ENCODE measurements around the gene PPP4R3A.

Gene PPP4R3A

DNA sequence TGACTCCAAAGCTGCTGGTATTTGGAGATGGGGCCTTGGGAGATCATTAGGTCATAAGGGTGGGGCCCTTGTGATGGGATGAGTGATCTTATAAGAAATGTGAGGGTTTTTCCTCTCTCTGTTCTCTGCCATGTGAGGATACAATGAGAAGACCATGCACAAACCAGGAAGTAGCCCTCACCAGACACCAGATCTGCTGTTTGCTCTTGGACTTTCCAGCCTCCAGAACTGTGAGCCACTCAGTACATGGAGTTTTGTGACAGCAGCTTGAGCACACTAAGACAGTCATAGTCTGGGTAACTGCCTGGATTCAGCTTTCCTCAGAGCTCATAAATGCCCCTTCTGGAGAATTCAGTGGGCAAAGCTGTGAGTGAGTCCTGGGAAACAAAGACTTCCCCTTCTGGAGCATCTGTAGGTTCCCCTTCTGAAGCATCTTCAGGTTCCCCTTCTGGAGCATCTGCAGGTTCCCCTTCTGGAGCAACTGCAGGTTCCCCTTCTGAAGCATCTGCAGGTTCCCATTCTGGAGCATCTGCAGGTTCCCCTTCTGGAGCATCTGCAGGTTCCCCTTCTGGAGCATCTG lies 11.0 kb upstream of the PPP4R3A start:
- Histone ChIP-seq H3K4me1 (ENCODE audit: control insufficient read depth, insufficient read depth, low read length, poor library complexity, severe bottlenecking) (no peaks in the 10 kb centered on the region), H3K9me3 (ENCODE audit: control insufficient read depth, low read length) (no peaks in the 10 kb centered on the region), H3K27ac (ENCODE audit: low read depth, low read length, severe bottlenecking) (no peak overlapping the region), H3K4me3 (ENCODE audit: extremely low read depth, insufficient read depth, low read length, poor library complexity, severe bottlenecking) (no peak overlapping the region), H3K36me3 (ENCODE audit: control insufficient read depth, insufficient read depth, low read length) (no peaks in the 10 kb centered on the region)

DNA sequence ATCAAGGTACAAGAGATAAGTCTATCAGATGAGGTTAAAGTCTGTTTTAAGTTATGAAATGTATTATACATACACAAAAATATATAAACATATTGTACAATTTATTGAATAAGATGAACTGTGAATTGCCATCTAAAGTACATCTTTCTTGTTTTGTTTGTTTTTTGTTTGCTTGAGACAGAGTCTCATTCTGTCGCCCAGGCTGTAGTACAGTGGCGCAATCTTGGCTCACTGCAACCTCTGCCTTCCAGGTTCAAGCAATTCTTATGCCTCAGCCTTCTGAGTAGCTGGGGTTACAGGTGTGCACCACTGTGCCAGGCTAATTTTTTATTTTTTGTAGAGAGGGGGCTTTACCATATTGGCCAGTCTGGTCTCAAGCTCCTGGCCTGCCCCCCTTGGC lies 10.0 kb upstream of the PPP4R3A start:
- H3K27ac ChIP-seq (ENCODE audit: low read depth, low read length, severe bottlenecking), result no peak overlapping the region
- WGBS, 2 experiments (ENCODE audit: insufficient coverage in 2 of 2), result 92 to 94% methylated on average over 2 of the region's 2 CpGs
- no peaks in the 10 kb centered on the region for H3K4me1 ChIP-seq (ENCODE audit: control insufficient read depth, insufficient read depth, low read length, poor library complexity, severe bottlenecking)
- H3K36me3 ChIP-seq (ENCODE audit: control insufficient read depth, insufficient read depth, low read length), result no peaks in the 10 kb centered on the region
- H3K4me3 ChIP-seq (ENCODE audit: extremely low read depth, insufficient read depth, low read length, poor library complexity, severe bottlenecking), result no peak overlapping the region
- no peaks in the 10 kb centered on the region for H3K9me3 ChIP-seq (ENCODE audit: control insufficient read depth, low read length)

DNA sequence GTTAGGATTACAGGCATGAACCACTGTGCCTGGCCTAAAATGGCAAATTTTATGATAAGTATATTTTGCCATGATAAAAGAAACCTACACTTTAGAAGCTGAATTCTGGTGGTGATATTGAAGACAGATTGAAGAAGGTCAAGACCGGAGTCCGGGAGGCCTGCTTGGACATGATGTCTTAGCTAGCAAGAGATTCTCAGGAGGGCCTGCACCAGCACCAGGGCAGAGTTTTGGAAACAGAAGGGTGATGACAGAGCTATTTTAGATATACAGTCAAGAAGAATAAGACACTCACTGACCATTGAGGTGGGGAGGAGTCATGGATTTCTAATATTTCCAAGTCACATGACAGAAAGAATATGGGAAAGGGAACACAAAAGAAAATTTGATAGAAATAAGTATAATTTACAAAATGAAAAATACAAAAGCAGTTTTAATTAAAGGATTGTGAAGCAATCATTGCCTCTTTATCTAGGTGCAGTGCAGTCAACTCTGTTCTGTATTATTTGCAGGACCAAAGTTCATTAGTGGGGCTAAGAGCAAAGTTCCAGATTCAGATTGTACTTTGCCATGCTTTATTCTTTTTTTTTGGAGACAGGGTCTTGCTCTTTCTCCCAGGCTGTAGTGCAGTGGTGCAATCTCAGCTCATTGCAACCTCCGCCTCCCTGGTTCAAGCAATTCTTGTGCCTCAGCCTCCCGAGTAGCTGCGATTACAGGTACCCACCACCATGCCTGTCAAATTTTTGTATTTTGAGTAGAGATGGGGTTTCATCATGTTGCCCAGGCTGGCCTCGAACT lies 9.3 kb upstream of the PPP4R3A start:
- Histone ChIP-seq H3K4me3 (ENCODE audit: extremely low read depth, insufficient read depth, low read length, poor library complexity, severe bottlenecking) (no peak overlapping the region), H3K4me1 (ENCODE audit: control insufficient read depth, insufficient read depth, low read length, poor library complexity, severe bottlenecking) (no peaks in the 10 kb centered on the region), H3K36me3 (ENCODE audit: control insufficient read depth, insufficient read depth, low read length) (no peaks in the 10 kb centered on the region), H3K27ac (ENCODE audit: low read depth, low read length, severe bottlenecking) (no peak overlapping the region), H3K9me3 (ENCODE audit: control insufficient read depth, low read length) (no peaks in the 10 kb centered on the region)
- 82 to 89% methylated on average over 3 to 5 of the region's 6 CpGs for WGBS, 2 experiments (ENCODE audit: insufficient coverage in 2 of 2)

DNA sequence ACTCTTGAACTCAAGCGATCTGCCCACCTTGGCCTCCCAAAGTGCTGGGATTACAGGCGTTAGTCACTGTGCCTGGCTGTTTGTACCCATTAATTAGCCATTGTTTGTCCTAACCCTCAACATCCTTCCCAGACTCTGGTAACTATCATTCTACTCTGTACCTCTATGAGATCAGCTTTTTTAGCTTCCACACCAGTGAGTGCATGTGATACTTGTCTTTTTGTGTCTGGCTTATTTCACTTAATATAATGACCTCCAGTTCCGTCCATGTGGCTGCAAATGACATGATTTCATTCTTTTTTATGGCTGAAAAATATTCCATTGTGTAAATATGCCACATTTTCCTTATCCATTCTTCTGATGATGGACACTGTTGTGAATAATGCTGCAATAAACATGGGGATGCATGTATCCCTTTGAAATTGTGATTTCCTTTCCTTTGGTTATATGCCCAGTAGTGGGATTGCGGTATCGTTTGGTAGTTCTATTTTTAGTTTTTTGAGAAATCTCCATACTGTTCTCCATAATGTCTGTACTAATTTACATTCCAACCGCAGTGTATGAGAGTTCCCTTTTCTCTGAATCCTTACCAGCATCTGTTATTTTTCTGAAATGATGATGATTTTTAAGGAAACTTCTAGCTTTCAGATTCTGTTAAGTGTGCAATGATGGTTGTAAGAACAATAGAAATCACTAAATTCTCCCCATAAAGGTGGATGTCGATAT lies 6.7 kb upstream of the PPP4R3A start:
- no peak overlapping the region for H3K27ac ChIP-seq (ENCODE audit: low read depth, low read length, severe bottlenecking)
- WGBS, 2 experiments (ENCODE audit: insufficient coverage in 2 of 2), result 91 to 96% methylated on average over 2 of the region's 7 CpGs
- H3K4me1 ChIP-seq (ENCODE audit: control insufficient read depth, insufficient read depth, low read length, poor library complexity, severe bottlenecking), result no peaks in the 10 kb centered on the region
- H3K36me3 ChIP-seq (ENCODE audit: control insufficient read depth, insufficient read depth, low read length), result no peaks in the 10 kb centered on the region
- H3K9me3 ChIP-seq (ENCODE audit: control insufficient read depth, low read length), result no peaks in the 10 kb centered on the region
- no peak overlapping the region for H3K4me3 ChIP-seq (ENCODE audit: extremely low read depth, insufficient read depth, low read length, poor library complexity, severe bottlenecking)

DNA sequence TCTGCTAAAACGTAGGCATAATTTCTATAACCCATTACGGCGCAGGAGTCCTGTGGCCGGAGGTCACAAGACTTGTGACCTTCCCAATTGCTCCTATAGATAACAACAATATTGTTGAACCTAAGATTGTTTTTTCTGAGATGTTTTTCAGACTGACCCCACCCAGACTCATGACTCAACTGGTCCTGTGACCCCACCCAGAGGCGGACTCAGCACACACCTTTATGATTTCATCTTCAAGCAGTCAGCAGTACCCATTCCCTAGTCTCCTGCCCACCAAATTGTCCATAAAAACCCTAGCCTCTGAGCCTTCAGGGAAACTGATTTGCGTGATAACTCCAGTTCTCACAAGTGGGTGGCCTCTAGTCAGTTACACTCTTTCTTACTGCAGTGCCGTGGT lies 5.9 kb upstream of the PPP4R3A start:
- H3K9me3 ChIP-seq (ENCODE audit: control insufficient read depth, low read length), result no peaks in the 10 kb centered on the region
- no peaks in the 10 kb centered on the region for H3K4me1 ChIP-seq (ENCODE audit: control insufficient read depth, insufficient read depth, low read length, poor library complexity, severe bottlenecking)
- no peak overlapping the region for H3K27ac ChIP-seq (ENCODE audit: low read depth, low read length, severe bottlenecking)
- WGBS, 2 experiments (ENCODE audit: insufficient coverage in 2 of 2), result 84 to 87% methylated on average over 3 to 6 of the region's 7 CpGs
- H3K36me3 ChIP-seq (ENCODE audit: control insufficient read depth, insufficient read depth, low read length), result no peaks in the 10 kb centered on the region
- H3K4me3 ChIP-seq (ENCODE audit: extremely low read depth, insufficient read depth, low read length, poor library complexity, severe bottlenecking), result no peak overlapping the region

DNA sequence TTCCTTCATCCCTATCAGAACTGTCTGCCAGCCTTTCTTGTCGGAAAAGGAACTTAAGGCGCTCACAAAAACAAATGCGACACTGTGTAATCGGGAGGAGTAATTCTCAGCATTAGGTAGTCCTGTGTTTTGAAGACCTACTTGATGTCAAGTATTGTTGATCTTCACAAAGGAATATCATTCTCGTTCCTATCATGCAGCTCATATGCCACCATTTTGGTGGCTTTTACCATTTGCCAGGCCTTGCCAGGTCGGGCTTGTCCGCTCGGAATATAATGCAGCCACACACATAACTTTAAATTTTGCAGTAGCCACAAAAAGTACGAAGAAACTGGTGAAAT lies 903 bp upstream of the PPP4R3A start:
- Histone ChIP-seq H3K4me1 (ENCODE audit: control insufficient read depth, insufficient read depth, low read length, poor library complexity, severe bottlenecking) (no peaks in the 10 kb centered on the region), H3K27ac (ENCODE audit: low read depth, low read length, severe bottlenecking) (peak overlapping the region; percentile 96), H3K4me3 (ENCODE audit: extremely low read depth, insufficient read depth, low read length, poor library complexity, severe bottlenecking) (peak overlapping the region; percentile 95), H3K36me3 (ENCODE audit: control insufficient read depth, insufficient read depth, low read length) (peaks cover 18% of the 10 kb centered on the region), H3K9me3 (ENCODE audit: control insufficient read depth, low read length) (no peaks in the 10 kb centered on the region)
- 0 to 21% methylated on average over 4 to 5 of the region's 9 CpGs for WGBS, 2 experiments (ENCODE audit: insufficient coverage in 2 of 2)

DNA sequence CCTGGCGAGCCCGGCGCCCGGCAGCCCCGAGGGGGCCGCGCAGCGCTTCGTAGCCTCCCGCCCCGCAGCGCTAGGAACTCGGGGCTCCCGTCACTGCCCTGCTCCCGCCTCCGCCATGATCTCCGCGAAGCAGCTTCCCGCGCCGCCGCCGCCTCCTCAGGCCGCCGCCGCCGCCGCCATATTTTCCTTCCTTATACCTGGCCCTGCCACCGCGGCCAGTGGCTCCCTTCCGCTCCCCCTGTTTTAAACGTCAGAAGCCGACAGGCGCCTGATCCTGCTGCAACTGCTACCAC lies 286 bp downstream of the PPP4R3A start:
- Histone ChIP-seq H3K4me1 (ENCODE audit: control insufficient read depth, insufficient read depth, low read length, poor library complexity, severe bottlenecking) (no peaks in the 10 kb centered on the region), H3K9me3 (ENCODE audit: control insufficient read depth, low read length) (no peaks in the 10 kb centered on the region), H3K27ac (ENCODE audit: low read depth, low read length, severe bottlenecking) (peak overlapping the region; percentile 96), H3K4me3 (ENCODE audit: extremely low read depth, insufficient read depth, low read length, poor library complexity, severe bottlenecking) (peak overlapping the region; percentile 95), H3K36me3 (ENCODE audit: control insufficient read depth, insufficient read depth, low read length) (peaks cover 25% of the 10 kb centered on the region)
- WGBS, 2 experiments (ENCODE audit: insufficient coverage in 2 of 2), result 0 to 1% methylated on average over 34 of the region's 34 CpGs

DNA sequence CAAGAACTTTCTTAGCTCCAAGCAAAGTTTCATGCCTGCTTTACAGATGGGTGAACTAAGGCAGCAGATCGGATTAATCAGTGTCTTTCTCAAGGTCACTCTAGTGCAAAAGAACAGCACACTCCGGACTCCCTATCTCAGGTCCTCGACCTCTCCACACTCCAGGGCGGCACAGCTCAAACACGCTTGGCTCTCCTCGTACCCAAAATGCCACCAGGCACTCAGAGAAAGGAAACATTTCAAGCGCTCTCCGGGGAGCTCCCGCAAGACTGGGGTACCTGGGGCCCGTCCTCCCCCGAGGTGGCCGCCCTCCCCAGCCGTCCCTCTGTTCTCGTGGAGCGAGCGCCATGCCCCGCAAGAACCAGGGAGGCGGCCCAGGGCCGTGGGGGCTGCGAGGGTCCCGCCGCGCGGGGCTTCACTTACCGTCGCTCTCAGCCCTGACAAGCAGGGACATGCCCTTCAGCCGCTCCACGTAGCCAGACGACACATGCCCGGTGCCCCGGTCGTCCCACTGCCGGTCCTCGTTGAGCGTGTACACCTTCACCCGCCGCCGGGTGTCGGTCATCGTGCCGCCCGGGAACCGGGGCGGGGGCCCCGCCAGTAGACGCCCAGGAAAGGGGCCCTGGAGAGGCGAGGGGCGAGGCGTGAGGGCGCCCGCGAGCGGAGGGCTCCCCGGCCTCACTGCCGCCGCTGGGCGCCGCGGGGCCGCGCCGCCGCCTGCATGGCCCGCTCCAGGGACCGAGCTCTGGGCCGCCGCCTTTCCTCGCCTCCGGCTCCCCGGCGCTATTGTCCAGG lies 830 bp downstream of the PPP4R3A start:
- H3K36me3 ChIP-seq (ENCODE audit: control insufficient read depth, insufficient read depth, low read length), result peaks cover 30% of the 10 kb centered on the region
- H3K4me1 ChIP-seq (ENCODE audit: control insufficient read depth, insufficient read depth, low read length, poor library complexity, severe bottlenecking), result no peaks in the 10 kb centered on the region
- H3K4me3 ChIP-seq (ENCODE audit: extremely low read depth, insufficient read depth, low read length, poor library complexity, severe bottlenecking), result peak overlapping the region; percentile 95
- H3K27ac ChIP-seq (ENCODE audit: low read depth, low read length, severe bottlenecking), result peak overlapping the region; percentile 96
- no peaks in the 10 kb centered on the region for H3K9me3 ChIP-seq (ENCODE audit: control insufficient read depth, low read length)
- WGBS, 2 experiments (ENCODE audit: insufficient coverage in 2 of 2), result 0% methylated on average over 35 to 60 of the region's 71 CpGs

DNA sequence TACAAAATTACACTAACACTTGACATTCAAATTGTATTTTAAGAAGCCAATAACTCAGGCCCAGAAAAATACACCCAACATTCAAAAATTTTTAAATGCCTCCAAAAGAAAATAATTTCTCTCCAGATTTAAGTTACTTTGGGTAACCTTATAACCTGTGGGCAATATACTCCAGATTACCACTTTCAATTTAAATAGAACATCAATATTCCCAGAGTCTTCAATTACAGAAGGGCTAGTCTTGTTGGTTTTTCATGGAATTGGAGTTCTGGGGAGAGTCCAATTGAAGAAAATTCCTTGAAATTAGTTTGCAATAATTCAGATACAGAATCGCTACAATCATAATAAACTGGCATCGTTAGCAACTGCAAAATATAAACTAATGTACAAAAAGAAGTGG lies 2.0 kb downstream of the PPP4R3A start:
- no peak overlapping the region for H3K27ac ChIP-seq (ENCODE audit: low read depth, low read length, severe bottlenecking)
- peak overlapping the region; percentile 95 for H3K4me3 ChIP-seq (ENCODE audit: extremely low read depth, insufficient read depth, low read length, poor library complexity, severe bottlenecking)
- H3K9me3 ChIP-seq (ENCODE audit: control insufficient read depth, low read length), result no peaks in the 10 kb centered on the region
- no CpG with 5 or more reads among the region's 2 CpGs for whole genome bisulfite sequencing, 2 experiments (ENCODE audit: insufficient coverage in 2 of 2)
- peaks cover 39% of the 10 kb centered on the region for H3K36me3 ChIP-seq (ENCODE audit: control insufficient read depth, insufficient read depth, low read length)
- no peaks in the 10 kb centered on the region for H3K4me1 ChIP-seq (ENCODE audit: control insufficient read depth, insufficient read depth, low read length, poor library complexity, severe bottlenecking)

DNA sequence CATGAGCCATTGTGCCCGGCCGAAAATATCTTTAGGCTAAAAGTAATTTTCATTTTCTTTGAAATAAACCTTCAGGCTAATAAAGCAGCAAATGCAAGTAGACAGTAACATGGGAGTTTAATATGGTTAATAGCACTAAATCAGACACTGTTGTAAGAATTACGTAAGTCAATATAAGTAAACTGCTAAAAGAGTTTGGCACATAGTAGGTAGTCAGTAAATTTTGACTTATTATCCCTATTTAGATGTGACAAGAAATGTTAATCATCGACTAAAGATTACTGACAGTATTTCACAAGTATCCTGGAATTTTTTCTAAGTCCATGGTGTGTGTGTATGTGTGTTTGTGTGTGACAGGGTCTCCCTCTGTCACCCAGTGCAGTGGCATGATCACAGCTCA lies 3.9 kb downstream of the PPP4R3A start:
- H3K4me3 ChIP-seq (ENCODE audit: extremely low read depth, insufficient read depth, low read length, poor library complexity, severe bottlenecking), result no peak overlapping the region
- WGBS, 2 experiments (ENCODE audit: insufficient coverage in 2 of 2), result 86% methylated on average over 2 of the region's 4 CpGs; no CpG with 5 or more reads in 1 of the 2 experiments
- no peak overlapping the region for H3K27ac ChIP-seq (ENCODE audit: low read depth, low read length, severe bottlenecking)
- H3K9me3 ChIP-seq (ENCODE audit: control insufficient read depth, low read length), result no peaks in the 10 kb centered on the region
- peaks cover 55% of the 10 kb centered on the region for H3K36me3 ChIP-seq (ENCODE audit: control insufficient read depth, insufficient read depth, low read length)
- H3K4me1 ChIP-seq (ENCODE audit: control insufficient read depth, insufficient read depth, low read length, poor library complexity, severe bottlenecking), result no peaks in the 10 kb centered on the region
